ENCODE data around the gene AKAP9. TPM values are rescaled to one million over a fixed set of nuclear protein-coding genes. Genes with fewer than 3 reads are reported as not detected.

The AKAP9 gene
- total and polyA plus RNA-seq, 9 of the 15 experiments (the other 6 are each of a cell fraction or from before 2014, with no cell fraction given), result 25.5 to 80.9 (median 46.3) TPM

GRCh38 chr7:92044940-92045339, 104.3 kb downstream of the AKAP9 start:
- H3K36me3 ChIP-seq (ENCODE audit: control insufficient read depth, insufficient read depth, low read length), result peaks cover 47% of the 10 kb centered on the region
- BruUV-seq (replicated peaks), result no TSS peak

More at GRCh38 chr7:92044940-92045339, 104.3 kb downstream of the AKAP9 start:
- ATAC-seq, result no peak
- no peak for DNase-seq (ENCODE audit: extremely low read depth in 1 of 4, low spot score in 3 of 4)
- no peak overlapping the region for H3K9ac ChIP-seq (ENCODE audit: insufficient read depth in 1 of 2, low read depth in 2 of 2, low read length in 2 of 2)
- H3K9me1 ChIP-seq (ENCODE audit: control insufficient read depth, insufficient read depth, low read length), result no peaks in the 10 kb centered on the region
- no peak for FAIRE-seq
- H3K27me3 ChIP-seq (ENCODE audit: control insufficient read depth in 2 of 2, insufficient read depth in 2 of 2, low read length in 2 of 2), result no peaks in the 10 kb centered on the region
- in situ Hi-C loops (cut with MboI) (no loop called here), intact Hi-C loops (cut with micrococcal nuclease) (loop anchor here (5.0 kb wide), 1 partner anchor 163 kb away; the partner anchor contains the start of gene MTERF1)
- no peak overlapping the region for H3K4me2 ChIP-seq (ENCODE audit: insufficient read depth, low read length)
- ChIA-PET CTCF (ENCODE audit: low intra/inter-chr PET ratio) (no interaction called here), POLR2A (interaction anchor here (1.1 kb wide), 1 partner anchor 16 kb away, joined by 3 read pairs; no protein-coding TSS in a partner anchor)
- WGBS (ENCODE audit: insufficient coverage, low coverage, missing lambda C conversion rate), result 89% methylated on average over 1 of the region's 1 CpG
- no peaks in the 10 kb centered on the region for H4K20me1 ChIP-seq (replicated peaks; ENCODE audit: control insufficient read depth, insufficient read depth, low read length)
- H2AFZ ChIP-seq (ENCODE audit: low read depth, low read length), result no peak overlapping the region
- no peaks in the 10 kb centered on the region for H3K9me3 ChIP-seq (replicated peaks; ENCODE audit: control insufficient read depth, insufficient read depth, low read depth, low read length)
- H3K4me1 ChIP-seq (replicated peaks in 1 of 2; ENCODE audit: control insufficient read depth in 2 of 2, insufficient read depth in 2 of 2, low read length in 2 of 2), result peaks cover 0 to 8% of the 10 kb centered on the region in 2 experiments; a peak in 2 of 5 replicates
- no peak for TF ChIP-seq U2AF1 (optimal IDR thresholded peaks at IDR 0.05; ENCODE audit: low read depth, low read length)
- no peak for TF ChIP-seq PHB2 (IDR thresholded peaks at IDR 0.05; ENCODE audit: low read depth)
- TF ChIP-seq JUNB (CRISPR knock-in tag; conservative IDR thresholded peaks at IDR 0.05), result no peak
- no peak for TF ChIP-seq ERF (CRISPR knock-in tag; IDR thresholded peaks at IDR 0.05)
- no peak for TF ChIP-seq TAF9B (IDR thresholded peaks at IDR 0.05; ENCODE audit: partially characterized antibody)
- no peak for TF ChIP-seq GABPB1 (CRISPR knock-in tag; IDR thresholded peaks at IDR 0.05)
- no peak for TF ChIP-seq CEBPG (CRISPR knock-in tag; IDR thresholded peaks at IDR 0.05)
- TF ChIP-seq CEBPG (tag; conservative IDR thresholded peaks at IDR 0.05 in 1 of 2, IDR thresholded peaks at IDR 0.05 in 1 of 2), result no peak
- TF ChIP-seq FOXM1 (IDR thresholded peaks at IDR 0.05; ENCODE audit: low read depth), result no peak
- TF ChIP-seq FOXM1 (CRISPR knock-in tag; IDR thresholded peaks at IDR 0.05; ENCODE audit: low read depth), result no peak
- no peak for TF ChIP-seq NUFIP1 (IDR thresholded peaks at IDR 0.05; ENCODE audit: partially characterized antibody)
- no peak for TF ChIP-seq NFIC (IDR thresholded peaks at IDR 0.05)
- TF ChIP-seq ZNF146 (CRISPR knock-in tag; IDR thresholded peaks at IDR 0.05; ENCODE audit: unreplicated experiment), result no peak
- no peak for TF ChIP-seq ESRRA (IDR thresholded peaks at IDR 0.05; ENCODE audit: borderline replicate concordance, low read depth)
- TF ChIP-seq MEF2D (tag; conservative IDR thresholded peaks at IDR 0.05; ENCODE audit: low read depth), result no peak
- TF ChIP-seq, protein P1, sequence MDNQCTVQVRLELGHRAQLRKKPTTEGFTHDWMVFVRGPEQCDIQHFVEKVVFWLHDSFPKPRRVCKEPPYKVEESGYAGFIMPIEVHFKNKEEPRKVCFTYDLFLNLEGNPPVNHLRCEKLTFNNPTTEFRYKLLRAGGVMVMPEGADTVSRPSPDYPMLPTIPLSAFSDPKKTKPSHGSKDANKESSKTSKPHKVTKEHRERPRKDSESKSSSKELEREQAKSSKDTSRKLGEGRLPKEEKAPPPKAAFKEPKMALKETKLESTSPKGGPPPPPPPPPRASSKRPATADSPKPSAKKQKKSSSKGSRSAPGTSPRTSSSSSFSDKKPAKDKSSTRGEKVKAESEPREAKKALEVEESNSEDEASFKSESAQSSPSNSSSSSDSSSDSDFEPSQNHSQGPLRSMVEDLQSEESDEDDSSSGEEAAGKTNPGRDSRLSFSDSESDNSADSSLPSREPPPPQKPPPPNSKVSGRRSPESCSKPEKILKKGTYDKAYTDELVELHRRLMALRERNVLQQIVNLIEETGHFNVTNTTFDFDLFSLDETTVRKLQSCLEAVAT (IDR thresholded peaks at IDR 0.05), result no peak
- TF ChIP-seq SMARCE1 (IDR thresholded peaks at IDR 0.05), result no peak
- no peak overlapping the region for H3K4me3 ChIP-seq
- no peaks in the 10 kb centered on the region for H3K79me2 ChIP-seq (ENCODE audit: control insufficient read depth, insufficient read depth, low read length)
- H3K27ac ChIP-seq (ENCODE audit: extremely low read depth, low read depth, low read length), result no peak overlapping the region
